Measurements from ENCODE around the gene STAT4.

STAT4 gene

DNA sequence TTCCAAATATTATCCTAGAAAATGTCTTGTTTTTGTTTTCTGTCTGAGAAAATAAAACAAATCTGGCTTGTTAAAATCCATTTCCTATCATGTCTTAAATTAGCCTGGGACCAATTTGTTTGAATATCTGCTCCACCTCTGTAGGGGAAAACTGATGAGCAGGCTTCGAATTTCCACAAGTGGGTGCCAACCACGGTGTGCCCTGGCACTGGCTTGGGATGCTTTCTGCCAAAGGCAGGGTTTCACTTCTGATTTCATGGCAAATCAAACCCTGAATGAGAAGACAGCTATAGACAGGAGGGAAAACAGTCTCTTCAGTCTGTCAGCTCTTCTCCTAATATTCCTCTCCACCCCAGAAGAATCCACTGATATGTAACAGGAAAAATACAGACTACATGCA is 33.7 kb upstream of the STAT4 start:
- H3K36me3 ChIP-seq (ENCODE audit: control insufficient read depth, low read length) = no peaks in the 10 kb centered on the region
- H4K20me1 ChIP-seq (ENCODE audit: control insufficient read depth, insufficient read depth, low read depth, low read length) = no peaks in the 10 kb centered on the region
- H3K9me3 ChIP-seq (ENCODE audit: control insufficient read depth, insufficient read depth, low read length) = no peaks in the 10 kb centered on the region
- no peaks in the 10 kb centered on the region for H3K27me3 ChIP-seq (ENCODE audit: control insufficient read depth, low read length)
- H3K9me2 ChIP-seq (replicated peaks; ENCODE audit: control insufficient read depth, low read length) = no peaks in the 10 kb centered on the region
- no peak overlapping the region for H3K4me3 ChIP-seq (ENCODE audit: low read length)
- H3F3A ChIP-seq (ENCODE audit: control insufficient read depth, insufficient read depth) = no peaks in the 10 kb centered on the region
- H3K4me2 ChIP-seq (ENCODE audit: low read length) = no peak overlapping the region
- H3K79me2 ChIP-seq (ENCODE audit: control insufficient read depth, low read length) = no peaks in the 10 kb centered on the region
- H3K4me1 ChIP-seq (ENCODE audit: control insufficient read depth, low read length) = no peaks in the 10 kb centered on the region
- no peak for TF ChIP-seq EZH2phosphoT487 (IDR thresholded peaks at IDR 0.05; ENCODE audit: borderline replicate concordance, low read length)
- H3K27ac ChIP-seq (ENCODE audit: low read depth, low read length) = no peak overlapping the region

DNA sequence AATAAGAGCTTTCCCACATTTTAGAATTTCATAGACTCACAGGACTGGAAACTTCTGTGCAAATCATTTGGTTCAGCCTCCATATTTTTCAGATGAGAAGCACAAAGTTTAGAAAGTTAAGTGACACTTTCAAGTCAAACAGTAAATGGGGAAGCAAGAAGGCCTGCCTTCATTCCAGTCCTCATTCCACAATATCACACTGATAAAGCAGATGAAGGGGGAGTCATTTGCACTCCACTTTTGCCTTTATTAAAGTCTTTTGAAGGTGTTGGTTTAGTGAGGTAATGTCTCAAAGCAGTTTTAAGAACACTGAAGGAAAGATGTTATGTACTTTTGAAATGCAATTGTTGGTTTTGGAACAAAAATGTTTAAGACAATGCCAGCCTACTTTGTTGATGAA is 32.7 kb upstream of the STAT4 start:
- Histone ChIP-seq H3K9me3 (ENCODE audit: control insufficient read depth, insufficient read depth, low read length) (no peaks in the 10 kb centered on the region), H3K4me3 (ENCODE audit: low read length) (no peak overlapping the region), H3K4me1 (ENCODE audit: control insufficient read depth, low read length) (no peaks in the 10 kb centered on the region), H3F3A (ENCODE audit: control insufficient read depth, insufficient read depth) (no peaks in the 10 kb centered on the region), H3K27me3 (ENCODE audit: control insufficient read depth, low read length) (no peaks in the 10 kb centered on the region), H3K4me2 (ENCODE audit: low read length) (no peak overlapping the region), H3K27ac (ENCODE audit: low read depth, low read length) (no peak overlapping the region), H3K9me2 (replicated peaks; ENCODE audit: control insufficient read depth, low read length) (no peaks in the 10 kb centered on the region), H3K36me3 (ENCODE audit: control insufficient read depth, low read length) (no peaks in the 10 kb centered on the region), H3K79me2 (ENCODE audit: control insufficient read depth, low read length) (no peaks in the 10 kb centered on the region), H4K20me1 (ENCODE audit: control insufficient read depth, insufficient read depth, low read depth, low read length) (no peaks in the 10 kb centered on the region)
- TF ChIP-seq CTCF (IDR thresholded peaks at IDR 0.05; ENCODE audit: low read depth, low read length, poor library complexity, severe bottlenecking) (no peak), EZH2phosphoT487 (IDR thresholded peaks at IDR 0.05; ENCODE audit: borderline replicate concordance, low read length) (no peak)

DNA sequence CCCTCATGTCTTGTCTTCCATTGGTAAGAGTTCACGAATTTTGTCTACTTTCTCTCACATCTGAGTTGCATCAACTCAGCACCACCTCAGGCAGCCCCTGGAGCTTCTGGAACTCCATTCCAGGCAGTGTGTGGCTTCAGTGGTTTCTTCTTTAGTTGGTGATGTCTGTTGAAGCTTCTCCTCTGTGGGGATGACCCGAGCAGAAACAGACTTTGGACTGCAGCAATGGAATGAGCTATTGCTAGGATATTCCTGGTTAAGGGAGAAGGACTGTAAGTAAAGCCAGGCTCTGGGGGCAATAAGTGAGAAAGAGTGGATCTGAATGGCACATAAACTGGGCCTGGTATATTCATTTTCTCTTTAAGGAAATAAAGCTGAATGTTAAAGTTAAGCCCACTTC is 32.3 kb upstream of the STAT4 start:
- Histone ChIP-seq H3K79me2 (ENCODE audit: control insufficient read depth, low read length) (no peaks in the 10 kb centered on the region), H3F3A (ENCODE audit: control insufficient read depth, insufficient read depth) (no peaks in the 10 kb centered on the region), H3K27ac (ENCODE audit: low read depth, low read length) (no peak overlapping the region), H3K4me3 (ENCODE audit: low read length) (no peak overlapping the region), H3K27me3 (ENCODE audit: control insufficient read depth, low read length) (no peaks in the 10 kb centered on the region), H4K20me1 (ENCODE audit: control insufficient read depth, insufficient read depth, low read depth, low read length) (no peaks in the 10 kb centered on the region), H3K4me1 (ENCODE audit: control insufficient read depth, low read length) (no peaks in the 10 kb centered on the region), H3K9me2 (replicated peaks; ENCODE audit: control insufficient read depth, low read length) (no peaks in the 10 kb centered on the region), H3K4me2 (ENCODE audit: low read length) (no peak overlapping the region), H3K36me3 (ENCODE audit: control insufficient read depth, low read length) (no peaks in the 10 kb centered on the region), H3K9me3 (ENCODE audit: control insufficient read depth, insufficient read depth, low read length) (no peaks in the 10 kb centered on the region)
- no peak for TF ChIP-seq CTCF (IDR thresholded peaks at IDR 0.05; ENCODE audit: low read depth, low read length, poor library complexity, severe bottlenecking)

DNA sequence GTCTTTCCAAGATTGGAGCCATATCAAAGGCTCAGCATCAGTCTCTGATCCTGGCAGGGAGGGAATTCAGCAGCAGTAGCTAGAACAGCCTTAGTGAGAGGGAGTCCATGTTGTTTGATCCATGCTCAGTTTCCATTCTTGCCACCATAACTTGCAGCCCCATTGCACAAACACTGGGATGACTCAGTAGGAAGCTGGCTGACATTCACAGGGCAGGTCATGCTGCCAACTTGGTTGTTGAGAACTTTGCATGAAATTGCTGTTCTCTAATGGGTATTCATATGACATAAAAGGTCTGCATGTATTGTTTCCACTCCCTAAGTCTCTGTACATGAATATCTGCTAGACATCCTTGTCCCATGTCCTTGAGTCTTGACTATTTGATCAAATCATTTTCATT is 29.9 kb upstream of the STAT4 start:
- H4K20me1 ChIP-seq (ENCODE audit: control insufficient read depth, insufficient read depth, low read depth, low read length) = no peaks in the 10 kb centered on the region
- H3K9me2 ChIP-seq (replicated peaks; ENCODE audit: control insufficient read depth, low read length) = no peaks in the 10 kb centered on the region
- H3K27ac ChIP-seq (ENCODE audit: low read depth, low read length) = no peak overlapping the region
- no peaks in the 10 kb centered on the region for H3K79me2 ChIP-seq (ENCODE audit: control insufficient read depth, low read length)
- no peak for TF ChIP-seq EZH2phosphoT487 (IDR thresholded peaks at IDR 0.05; ENCODE audit: borderline replicate concordance, low read length)
- TF ChIP-seq CTCF (IDR thresholded peaks at IDR 0.05; ENCODE audit: low read depth, low read length, poor library complexity, severe bottlenecking) = no peak
- H3K27me3 ChIP-seq (ENCODE audit: control insufficient read depth, low read length) = no peaks in the 10 kb centered on the region
- no peak overlapping the region for H3K4me2 ChIP-seq (ENCODE audit: low read length)
- H3F3A ChIP-seq (ENCODE audit: control insufficient read depth, insufficient read depth) = no peaks in the 10 kb centered on the region
- H3K4me1 ChIP-seq (ENCODE audit: control insufficient read depth, low read length) = no peaks in the 10 kb centered on the region
- H3K36me3 ChIP-seq (ENCODE audit: control insufficient read depth, low read length) = no peaks in the 10 kb centered on the region
- no peaks in the 10 kb centered on the region for H3K9me3 ChIP-seq (ENCODE audit: control insufficient read depth, insufficient read depth, low read length)
- H3K4me3 ChIP-seq (ENCODE audit: low read length) = no peak overlapping the region
